ENCODE results near the gene GAS7. TPM values are rescaled to one million over a fixed set of nuclear protein-coding genes. Genes with fewer than 3 reads are reported as not detected.

The GAS7 gene
- total and polyA plus RNA-seq, 2 experiments from 2014 or later = 25.8 to 27.3 TPM

GRCh38 chr17:9934331-9934730 lies 264.1 kb downstream of the GAS7 start:
- H3K27me3 ChIP-seq = no peaks in the 10 kb centered on the region
- H3K4me1 ChIP-seq (ENCODE audit: insufficient read depth) = peaks cover 16% of the 10 kb centered on the region
- no peaks in the 10 kb centered on the region for H3K9me3 ChIP-seq (ENCODE audit: low read depth)
- no peaks in the 10 kb centered on the region for H3K79me2 ChIP-seq
- H3K4me2 ChIP-seq = no peak overlapping the region
- no peak overlapping the region for H3K4me3 ChIP-seq
- no peak for DNase-seq (ENCODE audit: low spot score)
- H3K36me3 ChIP-seq (replicated peaks; ENCODE audit: insufficient read depth, low read depth) = no peaks in the 10 kb centered on the region
- no peaks in the 10 kb centered on the region for H4K20me1 ChIP-seq (ENCODE audit: insufficient read depth, poor library complexity, severe bottlenecking)
- H2AFZ ChIP-seq = no peak overlapping the region
- no peak for TF ChIP-seq EZH2phosphoT487 (IDR thresholded peaks at IDR 0.05; ENCODE audit: low read depth, severe bottlenecking, unreplicated experiment)
- TF ChIP-seq CTCF (IDR thresholded peaks at IDR 0.05; ENCODE audit: poor library complexity) = no peak
- TF ChIP-seq EZH2 (IDR thresholded peaks at IDR 0.05; ENCODE audit: borderline replicate concordance) = no peak
- 89% methylated on average over 7 of the region's 7 CpGs for WGBS (ENCODE audit: low lambda C conversion rate, missing lambda C conversion rate)
- no peaks in the 10 kb centered on the region for H3K9me2 ChIP-seq (replicated peaks; ENCODE audit: insufficient read depth)
- no peak overlapping the region for H3K27ac ChIP-seq

- H3K27ac ChIP-seq = no peak overlapping the region
- H3K36me3 ChIP-seq (replicated peaks; ENCODE audit: insufficient read depth, low read depth) = no peaks in the 10 kb centered on the region
- H3K4me1 ChIP-seq (ENCODE audit: insufficient read depth) = peaks cover 16% of the 10 kb centered on the region
- H3K9me3 ChIP-seq (ENCODE audit: low read depth) = no peaks in the 10 kb centered on the region
- no peak overlapping the region for H3K4me3 ChIP-seq
- no peaks in the 10 kb centered on the region for H3K27me3 ChIP-seq
- WGBS (ENCODE audit: low lambda C conversion rate, missing lambda C conversion rate) = 80% methylated on average over 2 of the region's 2 CpGs
- TF ChIP-seq EZH2 (IDR thresholded peaks at IDR 0.05; ENCODE audit: borderline replicate concordance) = no peak
- no peak for TF ChIP-seq CTCF (IDR thresholded peaks at IDR 0.05; ENCODE audit: poor library complexity)
- TF ChIP-seq EZH2phosphoT487 (IDR thresholded peaks at IDR 0.05; ENCODE audit: low read depth, severe bottlenecking, unreplicated experiment) = no peak
- peak; percentile 48 for DNase-seq (ENCODE audit: low spot score)
- no peak overlapping the region for H3K4me2 ChIP-seq
- H2AFZ ChIP-seq = no peak overlapping the region
- H3K9me2 ChIP-seq (replicated peaks; ENCODE audit: insufficient read depth) = no peaks in the 10 kb centered on the region
- no peaks in the 10 kb centered on the region for H4K20me1 ChIP-seq (ENCODE audit: insufficient read depth, poor library complexity, severe bottlenecking)
- no peaks in the 10 kb centered on the region for H3K79me2 ChIP-seq
These were observed 265.9 kb downstream of the GAS7 start for GRCh38 chr17:9932491-9932890.

- no peaks in the 10 kb centered on the region for H3K9me3 ChIP-seq (ENCODE audit: low read depth)
- H2AFZ ChIP-seq = no peak overlapping the region
- H3K27me3 ChIP-seq = no peaks in the 10 kb centered on the region
- TF ChIP-seq EZH2phosphoT487 (IDR thresholded peaks at IDR 0.05; ENCODE audit: low read depth, severe bottlenecking, unreplicated experiment) (no peak), EZH2 (IDR thresholded peaks at IDR 0.05; ENCODE audit: borderline replicate concordance) (no peak), CTCF (IDR thresholded peaks at IDR 0.05; ENCODE audit: poor library complexity) (no peak)
- WGBS (ENCODE audit: low lambda C conversion rate, missing lambda C conversion rate) = 85% methylated on average over 12 of the region's 12 CpGs
- H3K9me2 ChIP-seq (replicated peaks; ENCODE audit: insufficient read depth) = no peaks in the 10 kb centered on the region
- H3K4me2 ChIP-seq = no peak overlapping the region
- no peaks in the 10 kb centered on the region for H3K36me3 ChIP-seq (replicated peaks; ENCODE audit: insufficient read depth, low read depth)
- no peak for DNase-seq (ENCODE audit: low spot score)
- H3K79me2 ChIP-seq = no peaks in the 10 kb centered on the region
- H3K4me1 ChIP-seq (ENCODE audit: insufficient read depth) = peaks cover 4% of the 10 kb centered on the region
- no peaks in the 10 kb centered on the region for H4K20me1 ChIP-seq (ENCODE audit: insufficient read depth, poor library complexity, severe bottlenecking)
- H3K27ac ChIP-seq = no peak overlapping the region
- H3K4me3 ChIP-seq = no peak overlapping the region
These were observed 267.2 kb downstream of the GAS7 start for GRCh38 chr17:9931144-9931741.
